ENCODE data around the gene AADACL3.
"Not testable (repeated sequence)": the region's sequence is repeated elsewhere in the genome, so short reads cannot be mapped to it uniquely, and the experiment has no call there.

The AADACL3 gene, protein sequence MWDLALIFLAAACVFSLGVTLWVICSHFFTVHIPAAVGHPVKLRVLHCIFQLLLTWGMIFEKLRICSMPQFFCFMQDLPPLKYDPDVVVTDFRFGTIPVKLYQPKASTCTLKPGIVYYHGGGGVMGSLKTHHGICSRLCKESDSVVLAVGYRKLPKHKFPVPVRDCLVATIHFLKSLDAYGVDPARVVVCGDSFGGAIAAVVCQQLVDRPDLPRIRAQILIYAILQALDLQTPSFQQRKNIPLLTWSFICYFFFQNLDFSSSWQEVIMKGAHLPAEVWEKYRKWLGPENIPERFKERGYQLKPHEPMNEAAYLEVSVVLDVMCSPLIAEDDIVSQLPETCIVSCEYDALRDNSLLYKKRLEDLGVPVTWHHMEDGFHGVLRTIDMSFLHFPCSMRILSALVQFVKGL

DNA sequence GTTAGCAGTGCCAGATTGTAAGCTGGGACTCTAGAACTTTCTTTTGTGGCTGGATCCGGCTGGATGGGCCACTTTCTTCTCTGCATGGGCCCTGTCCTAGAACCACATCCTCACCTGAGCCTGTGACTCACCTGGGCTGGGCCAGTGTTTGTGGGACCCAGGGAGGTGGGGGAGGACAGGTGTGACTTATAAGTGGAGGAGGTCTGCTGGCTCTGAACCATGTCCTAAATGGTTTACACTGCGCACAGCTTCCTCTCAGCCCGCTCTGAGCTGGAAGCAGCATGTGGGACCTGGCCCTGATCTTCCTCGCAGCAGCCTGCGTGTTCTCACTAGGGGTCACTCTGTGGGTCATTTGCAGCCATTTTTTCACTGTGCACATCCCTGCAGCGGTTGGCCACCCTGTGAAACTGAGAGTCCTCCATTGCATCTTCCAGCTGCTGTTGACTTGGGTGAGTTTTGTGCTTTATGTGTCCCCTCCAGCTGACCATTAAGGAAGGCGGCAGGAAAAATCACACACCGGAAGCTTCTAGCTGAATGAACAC is at the start of gene AADACL3:
Gene AADACL3 (plus strand): TSS at position 215 of the 542 bp plus-strand sequence. CDS start 67 bp downstream, at position 282.
- no peak for DNase-seq (ENCODE audit: low read depth in 1 of 2, low spot score in 1 of 2)

DNA sequence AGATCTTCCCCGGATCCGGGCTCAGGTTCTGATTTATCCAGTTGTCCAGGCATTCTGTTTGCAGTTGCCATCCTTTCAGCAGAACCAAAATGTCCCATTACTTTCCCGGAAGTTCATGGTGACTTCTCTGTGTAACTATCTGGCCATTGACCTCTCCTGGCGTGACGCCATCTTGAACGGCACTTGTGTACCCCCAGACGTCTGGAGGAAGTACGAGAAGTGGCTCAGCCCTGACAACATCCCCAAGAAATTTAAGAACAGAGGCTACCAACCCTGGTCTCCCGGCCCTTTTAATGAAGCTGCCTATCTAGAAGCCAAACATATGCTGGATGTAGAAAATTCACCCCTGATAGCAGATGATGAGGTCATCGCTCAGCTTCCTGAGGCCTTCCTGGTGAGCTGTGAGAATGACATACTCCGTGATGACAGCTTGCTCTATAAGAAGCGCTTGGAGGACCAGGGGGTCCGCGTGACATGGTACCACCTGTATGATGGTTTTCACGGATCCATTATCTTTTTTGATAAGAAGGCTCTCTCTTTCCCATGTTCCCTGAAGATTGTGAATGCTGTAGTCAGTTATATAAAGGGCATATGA is 49.7 kb upstream of the AADACL3 start:
- DNase-seq (ENCODE audit: low read depth in 1 of 2, low spot score in 1 of 2), result no peak

DNA sequence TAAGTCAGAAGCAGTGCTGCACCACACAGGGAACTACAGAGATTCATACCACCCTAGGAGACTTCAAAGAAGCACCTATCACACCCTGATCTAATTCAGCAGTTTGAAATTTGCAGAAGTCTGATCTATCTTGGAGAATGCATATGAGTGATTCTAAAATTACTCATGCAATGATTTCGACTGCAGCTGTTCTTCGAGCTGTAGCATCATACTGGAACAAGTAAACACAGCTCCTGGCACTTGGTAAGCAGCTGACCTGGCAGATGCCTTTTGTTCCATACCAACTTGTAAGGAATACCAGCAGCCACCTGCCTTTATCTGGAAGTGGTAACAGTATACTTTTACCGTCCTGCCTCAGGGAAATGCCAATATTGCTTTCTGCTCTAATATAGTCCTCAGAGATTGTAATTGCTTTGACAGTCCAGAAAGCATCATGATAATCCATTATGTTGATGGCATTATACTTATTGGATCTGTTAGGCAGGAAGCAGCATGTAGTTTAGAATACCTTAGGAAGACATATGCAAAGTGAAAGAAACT is 46.3 kb upstream of the AADACL3 start:
- DNase-seq (ENCODE audit: low read depth in 1 of 2, low spot score in 1 of 2), result no peak

DNA sequence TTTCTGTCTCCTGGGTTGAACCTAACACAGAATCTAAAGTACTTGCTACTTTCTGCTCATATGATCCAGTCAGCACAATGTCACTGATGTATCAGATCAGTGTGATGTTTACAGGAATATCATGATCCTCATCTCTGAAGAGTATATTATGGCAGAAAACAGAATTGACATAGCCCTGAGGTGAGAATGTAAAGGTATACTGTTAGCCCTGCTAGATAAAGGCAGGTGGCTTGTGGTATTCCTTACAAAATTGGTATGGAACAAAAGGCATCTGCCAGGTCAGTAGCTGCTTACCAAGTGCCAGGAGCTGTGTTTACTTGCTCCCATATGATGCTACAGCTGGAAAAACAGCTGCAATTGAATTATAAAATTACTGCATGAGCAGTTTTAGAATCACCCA is 41.6 kb upstream of the AADACL3 start:
- no peak for DNase-seq (ENCODE audit: low read depth in 1 of 2, low spot score in 1 of 2)

DNA sequence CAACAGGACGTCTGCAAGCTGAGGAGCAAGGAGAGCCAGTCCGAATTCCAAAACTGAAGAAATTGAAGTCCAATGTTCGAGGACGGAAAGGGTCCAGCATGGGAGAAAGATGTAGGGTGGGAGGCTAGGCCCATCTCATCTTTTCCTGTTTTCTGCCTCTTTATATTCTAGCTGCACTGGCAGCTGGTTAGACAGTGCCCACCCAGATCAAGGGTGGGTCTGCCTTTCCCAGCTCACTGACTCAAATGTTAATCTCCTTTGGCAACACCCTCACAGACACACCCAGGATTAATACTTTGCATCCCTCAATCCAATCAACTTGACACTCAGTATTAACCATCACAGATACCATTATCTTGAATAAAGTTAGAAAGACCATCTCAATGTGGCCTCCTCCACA is 39.8 kb upstream of the AADACL3 start:
- not testable (repeated sequence) for DNase-seq (ENCODE audit: low read depth in 1 of 2, low spot score in 1 of 2)

DNA sequence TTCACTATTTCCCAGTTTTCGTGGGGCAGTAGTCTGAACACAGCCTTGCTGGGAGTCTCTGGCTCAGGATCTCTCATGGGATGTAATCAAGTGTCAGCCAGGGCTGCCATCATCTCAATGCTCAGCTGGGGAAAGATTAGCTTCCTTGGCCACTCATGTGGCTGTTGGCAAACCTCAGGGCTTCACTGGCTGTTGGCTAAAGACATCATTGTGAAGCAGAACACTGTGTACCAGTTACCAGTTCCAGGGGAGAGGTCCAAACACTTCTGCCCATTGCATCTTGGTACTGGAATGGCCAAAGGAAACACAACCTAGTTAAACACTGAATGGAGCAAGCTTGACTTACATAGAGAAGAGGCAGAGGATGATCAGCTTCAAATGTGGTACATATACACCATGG is 38.3 kb upstream of the AADACL3 start:
- DNase-seq (ENCODE audit: low read depth in 1 of 2, low spot score in 1 of 2), result no peak

DNA sequence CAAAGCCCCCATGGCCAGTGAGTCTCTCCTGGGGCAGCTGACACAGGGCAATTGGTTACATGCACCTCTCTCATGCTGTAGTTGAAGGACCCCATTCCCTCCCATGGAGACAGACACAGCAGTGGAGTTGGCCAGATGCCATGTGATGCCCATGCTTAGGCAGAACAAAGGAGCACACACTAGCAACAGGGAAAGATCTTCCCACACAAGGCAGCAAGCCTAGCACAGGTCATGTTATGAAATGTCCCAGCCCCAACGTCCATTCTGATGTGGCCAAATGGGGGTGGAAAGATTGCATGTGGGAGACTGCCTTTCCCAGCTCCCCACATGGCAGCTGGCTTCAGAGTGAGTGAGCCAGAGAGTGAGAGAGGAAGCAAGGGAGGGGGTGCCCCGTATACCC is 37.6 kb upstream of the AADACL3 start:
- DNase-seq (ENCODE audit: low read depth in 1 of 2, low spot score in 1 of 2), result no peak

DNA sequence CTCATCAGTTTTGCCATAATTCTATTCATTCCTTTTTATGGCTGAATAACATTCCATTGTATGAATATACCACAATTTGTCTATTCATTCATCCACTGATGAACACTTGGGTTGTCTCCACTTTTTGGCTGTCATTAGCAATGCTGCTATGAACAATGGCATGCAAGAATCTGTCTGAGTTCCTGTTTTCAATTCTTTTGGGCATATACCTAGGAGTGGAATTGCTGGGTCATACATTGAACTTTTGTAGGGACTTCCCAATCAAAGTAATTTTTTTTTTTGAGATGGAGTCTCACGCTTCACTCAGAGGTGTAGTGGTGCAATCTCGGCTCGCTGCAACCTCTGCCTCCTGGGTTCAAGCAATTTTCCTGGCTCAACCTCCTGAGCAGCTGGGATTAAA is 37.1 kb upstream of the AADACL3 start:
- DNase-seq (ENCODE audit: low read depth in 1 of 2, low spot score in 1 of 2), result no peak

DNA sequence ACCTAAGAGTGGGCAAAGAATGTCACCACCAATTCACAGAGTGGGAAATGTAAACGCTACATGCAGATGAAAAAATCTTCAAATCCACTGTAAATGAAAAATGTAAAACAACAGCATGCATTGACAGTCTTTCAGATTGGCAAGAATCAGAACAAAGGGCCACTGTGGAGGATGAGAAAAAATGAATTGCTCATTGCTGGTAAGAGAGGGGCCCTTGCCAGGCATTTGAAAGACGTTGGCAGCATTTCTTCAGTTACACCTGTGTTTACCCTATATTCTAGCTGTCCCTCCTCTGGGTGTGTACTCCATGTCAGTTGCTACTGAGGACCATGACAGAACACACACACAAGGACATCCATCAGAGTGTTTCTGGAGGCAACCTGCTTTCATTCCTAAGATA is 25.8 kb upstream of the AADACL3 start:
- no peak for DNase-seq (ENCODE audit: low read depth in 1 of 2, low spot score in 1 of 2)

DNA sequence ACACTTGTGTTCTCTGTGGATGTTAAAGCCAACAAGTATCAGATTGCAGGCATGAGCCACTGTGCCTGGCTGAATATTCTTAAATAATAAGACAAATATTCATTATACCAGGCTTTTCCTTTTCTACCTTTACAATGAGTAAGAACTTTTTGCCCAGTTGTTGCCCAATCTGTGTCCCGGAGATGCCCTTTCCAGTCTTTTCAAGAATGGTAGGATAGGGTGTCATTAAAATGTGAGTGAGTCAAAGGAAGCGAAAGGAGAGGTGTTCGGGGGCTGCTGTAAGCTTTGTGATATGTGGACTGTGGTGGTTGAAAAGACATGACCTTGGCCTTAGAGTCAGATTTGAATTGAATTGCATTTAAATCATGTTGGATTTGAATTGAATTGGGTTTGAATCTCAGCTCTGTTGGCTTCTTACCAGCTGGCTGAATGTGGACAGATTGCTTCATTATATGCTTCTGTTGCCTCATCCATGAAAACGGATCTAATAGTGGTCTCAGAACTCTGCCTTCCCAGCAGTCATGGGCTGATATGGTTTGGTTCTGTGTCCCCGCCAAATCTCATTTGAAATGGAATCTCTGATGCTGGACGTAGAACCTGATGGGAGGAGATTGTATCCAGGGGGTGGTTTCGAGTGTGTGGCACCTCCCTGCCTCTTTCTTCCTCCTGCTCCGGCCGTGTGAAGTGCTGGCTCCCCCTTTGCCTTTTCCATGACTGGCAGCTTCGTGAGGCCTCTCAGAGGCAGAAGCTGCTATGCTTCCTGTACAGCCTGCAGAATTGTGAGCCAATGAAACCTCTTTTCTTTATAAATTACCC is 22.7 kb upstream of the AADACL3 start:
- no peak for DNase-seq (ENCODE audit: low read depth in 1 of 2, low spot score in 1 of 2)

DNA sequence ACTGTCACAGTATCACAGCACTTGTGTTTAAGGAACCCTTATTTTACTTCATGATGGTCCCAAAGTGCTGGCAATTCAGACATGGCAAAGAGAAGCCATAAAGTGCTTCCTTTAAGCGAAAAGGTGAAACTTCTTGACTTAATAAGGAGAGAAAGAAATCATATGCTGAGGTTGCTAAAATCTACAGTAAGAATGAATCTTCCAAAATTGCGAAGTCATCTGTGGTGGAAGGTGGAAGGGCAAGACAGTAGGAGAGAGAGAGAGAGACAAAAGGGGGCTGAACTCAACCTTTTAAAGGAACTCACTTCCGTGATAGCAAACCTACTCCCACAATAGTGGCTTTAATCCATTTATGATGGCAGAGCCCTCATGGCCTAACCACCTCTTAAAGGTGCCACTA is 19.3 kb upstream of the AADACL3 start:
- DNase-seq (ENCODE audit: low read depth in 1 of 2, low spot score in 1 of 2), result no peak

DNA sequence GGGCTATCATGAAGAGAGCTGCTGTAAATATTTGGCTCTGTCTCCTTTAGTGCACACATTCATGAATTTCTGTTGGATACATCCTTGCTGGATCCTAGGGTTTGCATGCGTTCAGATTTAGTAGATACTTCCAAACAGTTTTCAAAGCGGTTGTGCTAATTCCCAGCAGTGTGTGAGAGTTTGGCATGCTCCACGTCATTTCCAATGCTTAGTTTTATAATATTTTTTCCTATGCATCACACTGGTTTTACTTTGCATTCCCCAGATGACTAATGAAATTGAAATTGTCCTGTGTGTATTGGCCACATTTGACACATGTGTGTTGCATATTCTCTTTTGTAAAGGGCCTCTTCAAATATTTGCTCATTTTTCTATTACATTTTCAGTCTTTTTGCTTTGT is 18.5 kb upstream of the AADACL3 start:
- no peak for DNase-seq (ENCODE audit: low read depth in 1 of 2, low spot score in 1 of 2)

DNA sequence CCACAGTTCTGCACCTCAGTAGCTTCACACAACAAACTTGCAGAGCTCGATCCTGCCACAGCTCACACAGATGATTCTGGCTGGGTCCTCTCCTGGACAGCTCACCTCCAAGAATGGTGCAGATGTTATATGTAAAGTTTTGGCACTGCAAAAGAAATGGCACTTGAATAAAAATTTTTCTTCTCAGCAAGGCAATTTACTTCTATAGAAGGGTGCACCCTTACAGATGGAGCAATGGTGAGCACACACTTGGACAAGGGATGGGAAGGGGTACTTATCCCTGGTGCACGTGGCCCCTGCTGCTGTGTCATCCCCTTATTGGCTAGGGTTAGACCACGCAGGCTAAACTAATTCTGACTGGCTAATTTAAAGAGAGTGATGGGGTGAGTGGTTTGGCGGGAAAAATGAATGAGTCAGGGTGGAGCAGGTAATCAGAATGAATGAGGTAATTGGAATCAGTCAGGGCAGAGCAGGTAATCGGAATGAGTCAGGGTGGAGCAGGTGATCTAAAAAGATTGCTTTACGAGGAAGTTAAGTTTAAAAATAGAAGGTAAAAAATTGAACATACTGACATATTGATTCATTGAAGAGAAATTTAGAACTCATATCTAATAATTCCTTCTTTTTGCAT is 12.0 kb upstream of the AADACL3 start:
- no peak for DNase-seq (ENCODE audit: low read depth in 1 of 2, low spot score in 1 of 2)

DNA sequence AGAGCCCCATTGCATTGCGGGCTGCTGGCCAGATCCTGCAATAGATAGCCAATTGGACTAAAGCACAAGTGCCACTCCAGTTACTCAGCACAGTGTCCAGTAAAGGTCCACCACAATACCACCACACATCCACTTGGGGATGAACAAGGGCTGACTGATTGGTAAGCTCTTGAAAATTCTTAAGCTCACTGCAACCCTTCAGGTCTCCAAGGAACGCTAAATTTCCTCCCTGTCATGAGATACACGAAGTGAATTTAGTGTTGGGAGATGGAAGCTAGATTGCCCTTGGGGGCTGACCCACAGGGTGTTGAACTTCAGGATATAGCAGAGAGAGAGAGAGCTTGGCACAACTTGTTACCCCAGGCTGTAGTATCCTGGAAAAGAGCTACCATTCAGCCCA is 9.8 kb upstream of the AADACL3 start:
- no peak for DNase-seq (ENCODE audit: low read depth in 1 of 2, low spot score in 1 of 2)

DNA sequence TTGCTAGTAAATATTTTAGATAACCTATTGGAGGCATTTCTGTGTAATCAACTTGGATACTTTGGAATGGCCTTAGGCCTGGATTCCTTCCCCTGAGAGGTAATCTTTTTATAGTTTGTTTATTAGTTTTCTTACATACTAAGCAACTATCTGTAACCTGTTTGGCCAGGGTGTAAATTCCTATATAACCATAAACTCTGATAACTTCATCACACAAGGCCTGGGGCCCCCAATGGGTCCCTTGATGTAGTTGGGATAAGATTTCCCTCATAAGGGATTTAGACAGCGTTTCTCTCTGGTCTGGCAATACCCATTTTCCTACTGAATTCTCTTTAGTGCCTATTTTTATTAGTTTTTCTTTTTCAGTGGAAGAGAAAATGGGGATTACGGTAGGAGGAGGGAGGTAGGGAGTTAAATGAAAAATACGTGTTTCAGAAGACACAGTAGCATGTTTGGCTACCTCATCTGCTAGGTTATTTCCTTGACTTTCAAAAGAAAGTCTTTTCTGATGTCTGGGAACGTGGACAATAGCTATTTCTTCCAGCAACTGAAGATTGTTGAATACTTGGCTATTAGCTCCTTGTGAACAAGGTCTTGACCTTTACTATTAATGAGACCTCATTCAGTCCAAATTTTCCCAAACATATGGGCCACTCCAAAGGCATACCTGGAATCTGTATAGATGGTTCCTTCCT is 7.4 kb upstream of the AADACL3 start:
- DNase-seq (ENCODE audit: low read depth in 1 of 2, low spot score in 1 of 2), result no peak

DNA sequence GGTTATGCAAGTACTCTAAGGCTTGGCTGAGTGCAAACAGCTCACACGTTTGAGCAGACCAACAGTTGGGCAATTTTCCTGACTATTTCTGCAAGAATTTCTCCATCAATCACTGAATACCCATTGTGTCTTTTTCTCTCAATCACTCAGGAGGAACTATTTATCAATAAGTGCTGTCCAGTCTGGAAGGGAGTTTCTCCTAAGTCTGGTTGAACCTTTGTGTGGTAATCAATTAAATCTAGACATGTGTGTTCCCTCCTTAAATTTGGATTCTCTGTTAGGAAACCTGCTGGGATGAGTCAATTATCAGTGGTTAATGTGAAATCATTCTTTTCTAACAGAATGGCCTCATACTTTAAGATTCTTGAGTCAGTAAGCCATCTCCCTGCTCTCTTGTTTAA is 6.8 kb upstream of the AADACL3 start:
- DNase-seq (ENCODE audit: low read depth in 1 of 2, low spot score in 1 of 2), result no peak

DNA sequence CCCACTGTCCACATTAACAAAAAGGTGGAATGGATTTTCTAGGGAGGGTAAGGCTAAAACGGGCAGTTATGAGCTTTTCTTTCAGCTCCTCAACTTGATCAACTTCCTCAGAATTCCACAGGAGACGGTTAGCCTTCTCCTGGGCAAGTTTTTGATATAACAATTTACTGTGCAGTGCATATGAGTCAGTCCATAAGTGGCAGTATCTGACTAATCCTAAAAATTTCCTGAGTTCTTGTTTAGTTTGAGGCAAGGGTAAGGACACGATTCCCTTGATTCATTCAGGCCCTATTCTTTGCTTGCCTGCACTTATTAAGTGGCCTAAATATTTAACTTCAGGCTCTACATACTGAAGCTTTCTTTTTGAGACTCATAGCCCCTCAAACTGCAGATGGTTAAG is 6.2 kb upstream of the AADACL3 start:
- DNase-seq (ENCODE audit: low read depth in 1 of 2, low spot score in 1 of 2), result no peak

DNA sequence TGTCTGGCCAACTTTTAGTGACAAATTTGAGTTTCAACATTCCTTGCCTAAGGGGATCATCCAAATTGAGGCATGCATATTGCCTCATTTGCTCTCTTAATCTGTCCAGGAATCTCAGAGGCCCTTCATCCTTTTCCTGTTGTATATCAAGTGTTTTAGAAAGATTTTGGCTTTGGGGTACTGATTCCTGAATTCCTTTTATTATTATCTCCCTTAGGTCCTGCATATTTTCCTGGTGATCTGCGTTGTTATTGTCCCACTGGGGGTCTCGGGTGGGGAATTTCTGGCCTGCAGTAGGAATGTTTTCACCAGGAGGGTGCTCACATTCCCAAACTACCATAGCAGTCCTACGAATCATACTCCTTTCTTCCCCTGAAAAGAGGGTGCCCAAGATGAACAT is 4.4 kb upstream of the AADACL3 start:
- no peak for DNase-seq (ENCODE audit: low read depth in 1 of 2, low spot score in 1 of 2)

DNA sequence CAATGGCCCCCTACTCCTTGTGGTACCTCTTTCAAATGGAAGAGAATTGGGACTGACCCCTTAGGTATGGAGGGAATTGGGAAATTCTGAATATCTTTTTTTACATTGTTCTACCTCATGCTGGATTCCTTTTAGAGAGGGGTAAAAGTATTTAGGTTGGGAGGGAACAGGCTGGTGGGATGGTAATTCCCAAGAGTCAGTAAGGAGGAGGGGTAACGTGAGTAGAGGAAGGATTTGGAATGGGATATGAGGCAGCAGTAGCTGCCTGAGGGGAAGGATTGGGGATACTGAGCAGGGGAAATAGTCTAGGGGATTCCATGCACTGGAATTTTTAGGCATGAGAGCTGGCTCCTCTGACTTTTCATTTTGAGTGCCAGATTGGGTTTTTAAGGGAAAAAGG is 3.8 kb upstream of the AADACL3 start:
- no peak for DNase-seq (ENCODE audit: low read depth in 1 of 2, low spot score in 1 of 2)

DNA sequence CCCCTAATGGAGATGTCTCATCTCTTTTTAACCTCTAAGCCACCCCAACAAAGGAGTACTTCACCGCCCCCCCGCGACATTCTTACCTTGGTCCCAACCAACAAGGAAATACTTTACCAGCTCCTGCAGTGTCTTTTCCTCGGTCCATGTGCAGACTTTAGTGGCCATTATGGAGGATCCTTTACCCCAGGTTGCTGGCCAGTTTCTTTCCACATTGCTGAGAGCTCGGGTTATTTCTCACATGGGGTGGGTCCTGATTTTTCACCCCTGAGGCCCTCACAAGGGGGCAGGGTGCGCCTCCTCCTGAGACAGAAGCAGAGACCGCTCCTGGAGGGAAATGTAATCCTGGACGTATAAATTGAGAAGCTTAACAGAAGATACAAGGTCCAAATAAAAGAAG is 3.0 kb upstream of the AADACL3 start:
- no peak for DNase-seq (ENCODE audit: low read depth in 1 of 2, low spot score in 1 of 2)

Data from stimulated activated CD4-positive, alpha-beta T cell treated with anti-CD3 and anti-CD28 coated beads, Interleukin-15, amount 100 ng/mL, for 1 hour (primary cell).